ENCODE results near the gene SPATA32. TPM values are rescaled to one million over a fixed set of nuclear protein-coding genes. Genes with fewer than 3 reads are reported as not detected.
"Not testable (repeated sequence)": the region's sequence is repeated elsewhere in the genome, so short reads cannot be mapped to it uniquely, and the experiment has no call there.

SPATA32 gene
- total and polyA plus RNA-seq, 7 donors: 0.07 TPM; not detected in 6

- H3K27me3 ChIP-seq: no peaks in the 10 kb centered on the region
- H3K4me1 ChIP-seq: peaks cover 0 to under 1% (median 0%) of the 10 kb centered on the region in 4 donors
- DNase-seq: no peak
- H3K4me3 ChIP-seq: no peak overlapping the region
- H3K9me3 ChIP-seq: no peaks in the 10 kb centered on the region
- H3K36me3 ChIP-seq: no peaks in the 10 kb centered on the region
- intact Hi-C loops (cut with DNase I): no loop called here
- no peak for TF ChIP-seq POLR2AphosphoS5 (IDR thresholded peaks at IDR 0.05)
- no peak for TF ChIP-seq POLR2A (IDR thresholded peaks at IDR 0.05)
- no peak for TF ChIP-seq CTCF (IDR thresholded peaks at IDR 0.05)
- TF ChIP-seq EP300 (IDR thresholded peaks at IDR 0.05): no peak
- H3K27ac ChIP-seq: no peak overlapping the region
- WGBS, 2 donors: 62 to 76% methylated on average over 14 of the region's 14 CpGs
Observed at GRCh38 chr17:45256114-45256966, 5.6 kb downstream of the SPATA32 start.

GRCh38 chr17:45255358-45255757 lies 6.5 kb downstream of the SPATA32 start:
- Histone ChIP-seq H3K27me3 (no peaks in the 10 kb centered on the region), H3K27ac (no peak overlapping the region), H3K9me3 (no peaks in the 10 kb centered on the region), H3K4me3 (no peak overlapping the region), H3K4me1 (no peaks in the 10 kb centered on the region), H3K36me3 (no peaks in the 10 kb centered on the region)
- DNase-seq: no peak
- intact Hi-C loops (cut with DNase I): no loop called here
- 97 to 98% methylated on average over 8 of the region's 8 CpGs for WGBS, 2 donors
- TF ChIP-seq POLR2AphosphoS5 (IDR thresholded peaks at IDR 0.05) (no peak), EP300 (IDR thresholded peaks at IDR 0.05) (no peak), POLR2A (IDR thresholded peaks at IDR 0.05) (no peak), CTCF (IDR thresholded peaks at IDR 0.05) (no peak)

GRCh38 chr17:45253879-45254278 lies 8.0 kb downstream of the SPATA32 start:
- TF ChIP-seq CTCF (IDR thresholded peaks at IDR 0.05): no peak
- no peak for TF ChIP-seq POLR2AphosphoS5 (IDR thresholded peaks at IDR 0.05)
- TF ChIP-seq POLR2A (IDR thresholded peaks at IDR 0.05): no peak
- no peak for TF ChIP-seq EP300 (IDR thresholded peaks at IDR 0.05)
- 89% methylated on average over 4 of the region's 4 CpGs for WGBS, 2 donors

GRCh38 chr17:45253237-45253636 lies 8.7 kb downstream of the SPATA32 start:
- intact Hi-C loops (cut with DNase I): not testable (repeated sequence)
- 89 to 94% methylated on average over 7 of the region's 7 CpGs for WGBS, 2 donors

More at GRCh38 chr17:45253879-45254278, 8.0 kb downstream of the SPATA32 start:
- no peaks in the 10 kb centered on the region for H3K9me3 ChIP-seq
- no peak overlapping the region for H3K27ac ChIP-seq
- H3K27me3 ChIP-seq: no peaks in the 10 kb centered on the region
- intact Hi-C loops (cut with DNase I): no loop called here
- H3K4me3 ChIP-seq: no peak overlapping the region
- DNase-seq: no peak
- no peaks in the 10 kb centered on the region for H3K36me3 ChIP-seq
- H3K4me1 ChIP-seq: no peaks in the 10 kb centered on the region

GRCh38 chr17:45251931-45252330 lies 10.0 kb downstream of the SPATA32 start:
- no peak overlapping the region for H3K27ac ChIP-seq
- intact Hi-C loops (cut with DNase I): no loop called here
- 21 to 72% methylated on average over 7 of the region's 7 CpGs for WGBS, 2 donors
- TF ChIP-seq CTCF (IDR thresholded peaks at IDR 0.05) (no peak), POLR2AphosphoS5 (IDR thresholded peaks at IDR 0.05) (no peak), POLR2A (IDR thresholded peaks at IDR 0.05) (no peak), EP300 (IDR thresholded peaks at IDR 0.05) (no peak)
- no peak for DNase-seq
- H3K4me1 ChIP-seq: peaks cover 0 to 14% (median 12%) of the 10 kb centered on the region in 4 donors
- H3K9me3 ChIP-seq: no peaks in the 10 kb centered on the region
- no peaks in the 10 kb centered on the region for H3K36me3 ChIP-seq
- no peak overlapping the region for H3K4me3 ChIP-seq
- no peaks in the 10 kb centered on the region for H3K27me3 ChIP-seq

More at GRCh38 chr17:45253237-45253636, 8.7 kb downstream of the SPATA32 start:
- not testable (repeated sequence) for H3K4me3 ChIP-seq, H3K27ac ChIP-seq, DNase-seq, H3K36me3 ChIP-seq, H3K9me3 ChIP-seq, H3K27me3 ChIP-seq, H3K4me1 ChIP-seq

Data from sigmoid colon (tissue), 7 donors.